Testis (tissue), 2 donors: ENCODE data around the gene FOXN3.

Experiments
- POLR2A ChIP-seq: fragments of 450-650 bp; IDR thresholded peaks from one replicate; pipeline ENCODE4 v1.6.1; 2017; ENCODE audit warnings: antibody characterized with exemption, mild to moderate bottlenecking, moderate library complexity
- TF ChIP-seq, protein P1 (sequence below), 3 experiments: fragments of 450-650 bp in 2 of 3; fragments of 200-600 bp in 1 of 3; sonication (generic) in 1 of 3; IDR thresholded peaks; one replicate each; pipeline ENCODE4 v1.5.1; 2016 to 2019; ENCODE audit warnings: antibody characterized with exemption in 3 of 3, mild to moderate bottlenecking in 2 of 3, moderate library complexity in 1 of 3

DNA sequence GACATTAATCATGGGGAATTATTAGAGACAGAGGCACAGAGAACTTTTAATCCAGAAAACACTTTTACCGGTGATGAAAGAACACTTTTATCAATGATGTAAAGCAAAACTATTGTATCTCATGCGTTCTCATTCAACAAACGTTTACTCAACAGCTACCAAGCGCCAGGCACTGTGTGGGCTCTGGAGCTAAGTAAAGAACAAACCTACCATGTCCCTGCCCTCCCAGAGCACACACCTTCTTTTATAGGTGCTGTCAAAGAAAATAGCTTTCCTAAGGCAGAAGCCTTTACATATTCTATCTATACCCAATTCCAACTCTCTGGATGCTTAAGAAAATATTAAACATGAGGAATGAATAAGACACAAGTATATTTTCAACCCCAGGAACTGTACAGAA is 91.1 kb downstream of the FOXN3 start:
- TF ChIP-seq, protein P1, sequence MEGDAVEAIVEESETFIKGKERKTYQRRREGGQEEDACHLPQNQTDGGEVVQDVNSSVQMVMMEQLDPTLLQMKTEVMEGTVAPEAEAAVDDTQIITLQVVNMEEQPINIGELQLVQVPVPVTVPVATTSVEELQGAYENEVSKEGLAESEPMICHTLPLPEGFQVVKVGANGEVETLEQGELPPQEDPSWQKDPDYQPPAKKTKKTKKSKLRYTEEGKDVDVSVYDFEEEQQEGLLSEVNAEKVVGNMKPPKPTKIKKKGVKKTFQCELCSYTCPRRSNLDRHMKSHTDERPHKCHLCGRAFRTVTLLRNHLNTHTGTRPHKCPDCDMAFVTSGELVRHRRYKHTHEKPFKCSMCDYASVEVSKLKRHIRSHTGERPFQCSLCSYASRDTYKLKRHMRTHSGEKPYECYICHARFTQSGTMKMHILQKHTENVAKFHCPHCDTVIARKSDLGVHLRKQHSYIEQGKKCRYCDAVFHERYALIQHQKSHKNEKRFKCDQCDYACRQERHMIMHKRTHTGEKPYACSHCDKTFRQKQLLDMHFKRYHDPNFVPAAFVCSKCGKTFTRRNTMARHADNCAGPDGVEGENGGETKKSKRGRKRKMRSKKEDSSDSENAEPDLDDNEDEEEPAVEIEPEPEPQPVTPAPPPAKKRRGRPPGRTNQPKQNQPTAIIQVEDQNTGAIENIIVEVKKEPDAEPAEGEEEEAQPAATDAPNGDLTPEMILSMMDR (IDR thresholded peaks at IDR 0.05), result no peak
- TF ChIP-seq POLR2A, result no peak
